ENCODE data around the gene RAB11A.

DNA sequence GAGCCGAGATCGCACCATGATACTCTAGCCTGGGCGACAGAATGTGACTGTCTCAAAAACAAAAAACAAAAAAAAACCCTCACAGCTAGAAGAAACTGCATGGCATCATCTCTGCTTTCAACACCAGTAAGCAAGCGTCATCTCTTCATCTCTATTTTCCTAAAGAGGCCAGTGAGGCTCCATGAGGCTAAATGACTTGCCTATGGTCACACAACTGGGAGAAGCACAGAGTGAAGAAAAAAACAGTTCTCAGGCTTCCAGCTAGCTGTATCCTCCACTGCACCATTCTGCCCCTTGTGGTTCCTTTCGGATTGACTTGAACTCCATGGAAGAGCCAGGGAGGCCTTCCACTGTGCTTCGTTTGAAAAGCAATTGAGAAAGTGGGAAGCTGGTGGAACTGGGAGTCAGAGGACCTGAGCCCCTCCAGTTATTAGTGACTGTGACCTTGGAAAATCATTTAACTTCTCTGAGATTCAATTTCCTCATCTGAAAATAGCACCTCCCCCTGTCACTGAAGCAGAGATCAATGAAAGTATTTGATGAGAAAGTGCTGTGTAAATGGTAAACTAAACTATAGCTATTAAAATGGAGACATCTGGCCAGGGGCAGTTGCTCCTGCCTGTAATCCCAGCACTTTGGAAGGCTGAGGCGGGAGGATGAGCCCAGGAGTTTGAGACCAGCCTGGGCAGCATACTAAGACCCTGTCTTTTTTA is 45.1 kb upstream of the RAB11A start:
- TF ChIP-seq RAD21 (conservative IDR thresholded peaks at IDR 0.05) (peak; percentile 31), EZH2 (IDR thresholded peaks at IDR 0.05; ENCODE audit: borderline replicate concordance, insufficient read depth, low read length, poor library complexity, severe bottlenecking) (no peak), EP300 (conservative IDR thresholded peaks at IDR 0.05; ENCODE audit: poor library complexity, severe bottlenecking) (no peak), POLR2AphosphoS5 (IDR thresholded peaks at IDR 0.05) (no peak), TAF1 (IDR thresholded peaks at IDR 0.05; ENCODE audit: low read depth) (no peak), SMC3 (conservative IDR thresholded peaks at IDR 0.05; ENCODE audit: poor library complexity) (no peak)
- TF ChIP-seq, protein P1, sequence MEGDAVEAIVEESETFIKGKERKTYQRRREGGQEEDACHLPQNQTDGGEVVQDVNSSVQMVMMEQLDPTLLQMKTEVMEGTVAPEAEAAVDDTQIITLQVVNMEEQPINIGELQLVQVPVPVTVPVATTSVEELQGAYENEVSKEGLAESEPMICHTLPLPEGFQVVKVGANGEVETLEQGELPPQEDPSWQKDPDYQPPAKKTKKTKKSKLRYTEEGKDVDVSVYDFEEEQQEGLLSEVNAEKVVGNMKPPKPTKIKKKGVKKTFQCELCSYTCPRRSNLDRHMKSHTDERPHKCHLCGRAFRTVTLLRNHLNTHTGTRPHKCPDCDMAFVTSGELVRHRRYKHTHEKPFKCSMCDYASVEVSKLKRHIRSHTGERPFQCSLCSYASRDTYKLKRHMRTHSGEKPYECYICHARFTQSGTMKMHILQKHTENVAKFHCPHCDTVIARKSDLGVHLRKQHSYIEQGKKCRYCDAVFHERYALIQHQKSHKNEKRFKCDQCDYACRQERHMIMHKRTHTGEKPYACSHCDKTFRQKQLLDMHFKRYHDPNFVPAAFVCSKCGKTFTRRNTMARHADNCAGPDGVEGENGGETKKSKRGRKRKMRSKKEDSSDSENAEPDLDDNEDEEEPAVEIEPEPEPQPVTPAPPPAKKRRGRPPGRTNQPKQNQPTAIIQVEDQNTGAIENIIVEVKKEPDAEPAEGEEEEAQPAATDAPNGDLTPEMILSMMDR (IDR thresholded peaks at IDR 0.05; ENCODE audit: poor library complexity, severe bottlenecking) = peak; percentile 58
- TF ChIP-seq, protein P2, sequence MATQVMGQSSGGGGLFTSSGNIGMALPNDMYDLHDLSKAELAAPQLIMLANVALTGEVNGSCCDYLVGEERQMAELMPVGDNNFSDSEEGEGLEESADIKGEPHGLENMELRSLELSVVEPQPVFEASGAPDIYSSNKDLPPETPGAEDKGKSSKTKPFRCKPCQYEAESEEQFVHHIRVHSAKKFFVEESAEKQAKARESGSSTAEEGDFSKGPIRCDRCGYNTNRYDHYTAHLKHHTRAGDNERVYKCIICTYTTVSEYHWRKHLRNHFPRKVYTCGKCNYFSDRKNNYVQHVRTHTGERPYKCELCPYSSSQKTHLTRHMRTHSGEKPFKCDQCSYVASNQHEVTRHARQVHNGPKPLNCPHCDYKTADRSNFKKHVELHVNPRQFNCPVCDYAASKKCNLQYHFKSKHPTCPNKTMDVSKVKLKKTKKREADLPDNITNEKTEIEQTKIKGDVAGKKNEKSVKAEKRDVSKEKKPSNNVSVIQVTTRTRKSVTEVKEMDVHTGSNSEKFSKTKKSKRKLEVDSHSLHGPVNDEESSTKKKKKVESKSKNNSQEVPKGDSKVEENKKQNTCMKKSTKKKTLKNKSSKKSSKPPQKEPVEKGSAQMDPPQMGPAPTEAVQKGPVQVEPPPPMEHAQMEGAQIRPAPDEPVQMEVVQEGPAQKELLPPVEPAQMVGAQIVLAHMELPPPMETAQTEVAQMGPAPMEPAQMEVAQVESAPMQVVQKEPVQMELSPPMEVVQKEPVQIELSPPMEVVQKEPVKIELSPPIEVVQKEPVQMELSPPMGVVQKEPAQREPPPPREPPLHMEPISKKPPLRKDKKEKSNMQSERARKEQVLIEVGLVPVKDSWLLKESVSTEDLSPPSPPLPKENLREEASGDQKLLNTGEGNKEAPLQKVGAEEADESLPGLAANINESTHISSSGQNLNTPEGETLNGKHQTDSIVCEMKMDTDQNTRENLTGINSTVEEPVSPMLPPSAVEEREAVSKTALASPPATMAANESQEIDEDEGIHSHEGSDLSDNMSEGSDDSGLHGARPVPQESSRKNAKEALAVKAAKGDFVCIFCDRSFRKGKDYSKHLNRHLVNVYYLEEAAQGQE (IDR thresholded peaks at IDR 0.05; ENCODE audit: borderline replicate concordance) = no peak
